HG03521 (cell line): ENCODE measurements around the gene FTO.

Source experiments
- ATAC-seq: cut with Tn5 transposase; IDR thresholded peaks from one replicate; pipeline ENCODE4 v1.9.1; 2021; ENCODE audit warnings: mild to moderate bottlenecking, moderate library complexity; ENCODE audit not compliant: unreplicated experiment

The FTO gene

GRCh38 chr16:53922807-53923571 lies 219.0 kb downstream of the FTO start:
- no peak for ATAC-seq

DNA sequence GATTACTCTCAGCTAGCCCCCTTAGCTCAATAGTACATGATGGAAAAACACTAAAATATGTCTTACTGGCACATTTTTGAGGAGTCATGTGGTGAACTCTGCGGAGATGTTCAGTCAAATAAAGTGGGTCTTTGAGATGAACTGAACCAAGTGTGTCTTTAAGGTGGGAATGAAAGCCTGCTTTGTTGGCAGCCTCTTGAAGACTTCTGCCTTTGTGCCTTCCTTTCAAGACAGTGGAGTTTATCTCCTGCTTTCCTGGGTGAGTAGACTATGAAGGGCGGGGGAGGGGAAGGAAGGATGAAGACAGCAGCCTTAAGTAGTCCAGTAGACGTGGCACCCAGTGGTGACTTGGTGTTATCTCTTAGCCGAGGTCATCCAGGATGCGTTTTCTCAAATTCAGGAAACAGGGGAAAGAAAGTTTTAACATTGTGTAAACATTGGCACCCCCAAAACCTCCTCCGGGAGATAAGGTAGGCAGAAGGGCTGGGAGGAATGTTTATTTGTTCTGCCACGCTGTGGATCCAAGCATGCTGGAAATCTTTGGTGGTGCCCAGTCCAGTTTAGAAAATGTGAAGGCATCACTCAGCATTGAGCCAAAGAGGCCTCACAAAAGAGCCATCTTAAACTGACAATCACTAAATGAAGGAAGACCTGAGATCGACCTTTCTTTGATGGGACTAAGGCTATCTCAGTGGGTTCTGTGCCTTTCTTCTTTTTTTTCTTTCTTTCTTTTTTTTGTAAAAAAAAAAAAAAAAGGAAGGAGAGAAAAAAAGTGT lies 220.6 kb downstream of the FTO start:
- ATAC-seq = no peak

GRCh38 chr16:53925107-53925410 lies 221.1 kb downstream of the FTO start:
- no peak for ATAC-seq

DNA sequence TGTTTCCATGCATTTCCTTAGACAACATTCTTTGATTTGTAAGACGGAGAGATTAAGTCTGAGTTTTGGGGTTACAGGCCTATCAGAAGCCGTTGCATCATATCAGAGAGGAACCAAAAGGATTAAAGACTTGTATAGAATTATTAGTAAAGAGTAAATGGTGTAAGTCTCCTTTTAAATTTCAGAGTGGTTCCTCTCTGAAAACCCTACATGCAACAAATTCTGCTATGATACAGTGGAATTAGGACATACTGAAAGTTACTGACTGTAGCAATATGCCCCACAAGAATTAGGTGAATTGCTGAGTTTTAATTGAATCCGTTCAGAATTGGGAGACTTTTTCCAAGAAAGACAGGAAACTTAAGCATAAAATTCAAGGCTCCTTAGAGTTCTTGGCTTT lies 221.6 kb downstream of the FTO start:
- no peak for ATAC-seq

- ATAC-seq = no peak
These were observed 222.3 kb downstream of the FTO start for GRCh38 chr16:53926209-53926608.

- ATAC-seq = no peak
These were observed 229.0 kb downstream of the FTO start for GRCh38 chr16:53932975-53933374.

DNA sequence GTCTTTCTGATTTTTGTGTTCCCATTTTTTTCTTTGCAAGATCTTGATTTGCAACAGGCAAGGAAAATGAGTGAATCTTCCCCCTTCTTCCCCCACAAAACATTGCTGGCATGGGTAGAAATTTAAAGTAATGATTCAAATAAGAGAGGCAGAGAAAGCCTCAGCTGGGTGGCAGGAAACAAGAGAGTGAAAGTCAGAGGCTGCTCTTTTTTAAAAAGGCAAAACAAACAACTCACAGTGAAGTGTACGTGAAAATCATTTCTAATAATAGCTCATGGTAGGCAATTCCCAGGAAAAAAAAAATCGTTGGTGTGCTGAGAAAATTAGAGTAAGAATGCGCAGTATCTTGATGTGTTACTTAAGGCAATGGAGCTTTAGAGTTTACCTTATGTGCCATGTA lies 229.5 kb downstream of the FTO start:
- no peak for ATAC-seq

- no peak for ATAC-seq
These were observed 232.1 kb downstream of the FTO start for GRCh38 chr16:53936052-53936451.

DNA sequence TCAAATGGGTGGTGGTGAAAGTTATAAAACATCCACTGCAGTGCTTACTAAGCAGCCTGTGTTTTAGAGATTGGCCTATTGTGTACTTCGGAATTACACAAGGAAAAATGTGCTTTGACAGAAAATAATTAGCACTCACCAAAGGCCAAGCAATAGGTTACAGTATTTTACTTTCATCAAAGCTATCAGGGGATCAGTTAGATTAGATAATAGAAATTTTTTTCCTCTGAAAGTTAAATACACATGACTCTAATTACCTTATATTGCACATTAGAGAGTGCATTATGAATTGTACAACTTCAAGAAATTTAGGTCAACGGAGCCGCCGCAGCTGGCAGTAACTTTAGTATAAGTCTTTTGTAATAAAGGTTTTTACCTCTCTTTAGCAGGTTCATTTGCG lies 232.6 kb downstream of the FTO start:
- ATAC-seq = no peak

- ATAC-seq = no peak
These were observed 233.4 kb downstream of the FTO start for GRCh38 chr16:53937161-53937880.

DNA sequence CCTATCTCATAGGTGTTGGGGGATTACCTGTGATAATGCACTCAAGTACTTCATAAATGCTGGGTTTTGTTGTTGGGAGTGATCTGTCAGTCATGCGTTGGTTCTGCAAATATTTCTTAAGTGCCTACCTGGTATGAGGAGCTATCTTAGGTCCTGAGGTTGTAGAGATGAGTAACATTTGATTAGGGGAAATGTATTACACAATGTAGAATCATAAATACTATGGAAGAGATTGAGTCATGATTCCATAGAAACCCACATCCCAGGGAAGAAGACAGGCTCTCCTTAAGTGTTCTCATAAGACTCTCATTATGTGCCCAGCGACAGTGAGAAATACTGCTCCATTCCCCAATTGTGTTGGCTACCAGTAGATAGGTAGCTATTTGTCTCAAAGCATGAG lies 240.1 kb downstream of the FTO start:
- ATAC-seq = no peak

DNA sequence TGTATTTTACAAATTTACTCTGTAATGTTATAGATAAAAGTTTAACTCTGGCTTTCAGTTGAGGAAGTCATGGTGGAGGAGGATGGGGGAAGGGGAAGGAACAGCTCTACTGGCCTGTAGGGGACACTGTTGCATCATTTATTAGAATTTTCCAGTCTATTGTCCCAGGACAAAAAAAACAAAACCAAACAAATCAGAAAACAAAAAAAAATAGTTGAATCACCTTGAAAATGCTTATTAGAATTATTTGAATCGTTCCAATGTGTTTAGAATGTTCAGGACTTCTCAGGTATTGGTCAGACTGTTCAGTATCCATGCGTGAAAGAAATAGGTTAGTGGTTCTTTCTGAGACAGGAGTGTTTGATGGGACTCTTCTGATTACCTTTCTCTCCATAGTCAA lies 242.0 kb downstream of the FTO start:
- ATAC-seq = no peak

GRCh38 chr16:53946746-53947386 lies 242.9 kb downstream of the FTO start:
- ATAC-seq = no peak

- ATAC-seq = no peak
These were observed 243.7 kb downstream of the FTO start for GRCh38 chr16:53947642-53948041.

- no peak for ATAC-seq
These were observed 244.4 kb downstream of the FTO start for GRCh38 chr16:53948326-53948725.

- no peak for ATAC-seq
These were observed 244.9 kb downstream of the FTO start for GRCh38 chr16:53948734-53949430.

DNA sequence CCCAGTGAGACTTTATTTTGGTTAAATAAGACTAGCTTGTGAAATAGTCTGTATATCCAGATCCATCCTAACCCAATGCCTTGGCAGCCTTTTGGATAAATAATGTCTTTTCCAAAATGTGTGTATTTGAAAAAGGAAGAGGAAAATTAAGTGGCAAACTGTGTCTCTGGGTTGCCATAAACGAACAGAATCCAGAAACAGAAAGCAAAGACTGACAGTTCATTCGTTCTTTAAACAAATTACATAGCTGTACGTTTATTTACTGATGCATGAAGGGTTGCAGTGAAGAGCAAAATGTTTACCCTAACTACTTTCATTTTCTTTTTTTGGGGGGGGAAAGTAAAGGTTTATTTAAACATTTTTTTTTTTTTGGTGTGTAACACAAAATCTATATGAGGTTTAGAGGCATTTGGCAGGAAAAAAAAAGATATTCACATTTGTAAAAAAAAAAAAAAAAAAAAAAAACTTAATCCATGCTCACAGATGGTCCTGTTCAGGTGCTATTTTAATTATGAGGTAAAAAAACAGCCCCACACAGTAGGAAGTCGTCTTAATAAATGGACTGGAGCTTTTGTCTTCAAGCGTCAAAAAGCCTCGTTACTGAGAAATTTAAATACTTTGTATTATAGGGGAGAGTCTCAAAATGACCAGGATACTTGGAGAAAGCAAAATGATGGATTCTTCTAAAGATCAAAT lies 245.9 kb downstream of the FTO start:
- ATAC-seq = no peak

- ATAC-seq = no peak
These were observed 246.7 kb downstream of the FTO start for GRCh38 chr16:53950677-53951076.

- no peak for ATAC-seq
These were observed 248.6 kb downstream of the FTO start for GRCh38 chr16:53952215-53953208.
